B cell (primary cell): ENCODE measurements around the gene HYPK. TPM values are rescaled to one million over a fixed set of nuclear protein-coding genes. Genes with fewer than 3 reads are reported as not detected.

ENCODE experiments used
- ATAC-seq: fragments of 200-7000 bp; cut with Tn5 transposase; one replicate; pipeline ENCODE4 v1.10.0; 2021; ENCODE audit warnings: low read depth, mild to moderate bottlenecking, moderate number of reproducible peaks, moderate library complexity
- CTCF ChIA-PET: fragments of 350-600 bp; sonication (Branson Sonifier 250); formaldehyde crosslinking; loops from one replicate; lab custom pipeline; 2021; ENCODE audit warnings: antibody characterized with exemption, inconsistent platforms; lab: Charles Lee
- POLR2A ChIA-PET: fragments of 350-600 bp; sonication (Branson Sonifier 250); formaldehyde crosslinking; loops from one replicate; lab custom pipeline; 2021; ENCODE audit warnings: antibody characterized with exemption; lab: Charles Lee
- DNase-seq: peaks from one replicate; pipeline ENCODE4 v3.0.0; 2013
- H2AFZ ChIP-seq: 2 replicates; pipeline ENCODE4 v1.6.1; 2012; ENCODE audit warnings: mild to moderate bottlenecking, low read depth, low read length; ENCODE audit not compliant: insufficient read depth, poor library complexity, severe bottlenecking
- H3K27ac ChIP-seq, 2 donors: 1 replicate in 1 of 2; 2 replicates in 1 of 2; pipeline ENCODE4 v1.5.1; 2012 to 2013; ENCODE audit warnings: low read length in 2 of 2, mild to moderate bottlenecking in 2 of 2, moderate library complexity in 1 of 2
- H3K27me3 ChIP-seq, 4 experiments: fragments of 200-600 bp in 1 of 4; sonication (generic) in 1 of 4; replicated peaks in 1 of 4; 1 replicate in 2 of 4; 2 replicates in 2 of 4; pipeline versions ENCODE4 v1.6.1 to v1.7.0; 2013 to 2016; ENCODE audit warnings: low read length in 3 of 4, mild to moderate bottlenecking in 2 of 4, mixed read lengths in 1 of 4, moderate library complexity in 1 of 4; ENCODE audit not compliant: insufficient read depth in 4 of 4, control insufficient read depth in 3 of 4; ENCODE audit errors: control extremely low read depth in 1 of 4
- H3K36me3 ChIP-seq, 2 experiments: replicated peaks in 1 of 2; 1 replicate in 1 of 2; 2 replicates in 1 of 2; pipeline versions ENCODE4 v1.6.1 to v1.7.1; 2013; ENCODE audit warnings: low read length in 1 of 2; ENCODE audit not compliant: insufficient read depth in 2 of 2, control insufficient read depth in 1 of 2; ENCODE audit errors: control extremely low read depth in 1 of 2, extremely low read depth in 1 of 2
- H3K4me1 ChIP-seq, 2 donors: fragments of 200-600 bp in 1 of 2; sonication (generic) in 1 of 2; 1 replicate in 1 of 2; 2 replicates in 1 of 2; pipeline versions ENCODE4 v1.5.1 to v1.6.1; 2013 to 2017; ENCODE audit warnings: low read length in 2 of 2; ENCODE audit not compliant: control insufficient read depth in 2 of 2, insufficient read depth in 2 of 2
- H3K4me2 ChIP-seq: replicated peaks from 2 replicates; pipeline ENCODE3; 2012; ENCODE audit warnings: mild to moderate bottlenecking, low read depth, low read length; ENCODE audit not compliant: poor library complexity, severe bottlenecking
- H3K4me3 ChIP-seq, 5 experiments: fragments of 200-600 bp in 1 of 5; sonication (generic) in 1 of 5; 1 replicate in 3 of 5; 2 replicates in 2 of 5; pipeline versions ENCODE4 v1.5.1 to v1.7.0; 2011 to 2016; ENCODE audit warnings: low read length in 4 of 5, mild to moderate bottlenecking in 4 of 5, low read depth in 2 of 5, control low read depth in 1 of 5, moderate library complexity in 1 of 5; ENCODE audit not compliant: insufficient read depth in 1 of 5; ENCODE audit errors: control extremely low read depth in 1 of 5, extremely low read depth in 1 of 5
- H3K79me2 ChIP-seq: fragments of 200-600 bp; sonication (generic); one replicate; pipeline ENCODE4 v1.6.0; 2016; ENCODE audit warnings: low read length; ENCODE audit not compliant: control insufficient read depth, insufficient read depth
- H3K9ac ChIP-seq: fragments of 200-600 bp; sonication (generic); 2 replicates; pipeline ENCODE4 v1.6.1; 2017; ENCODE audit warnings: mild to moderate bottlenecking, low read length, moderate library complexity
- H3K9me3 ChIP-seq, 3 donors: one replicate each; pipeline versions ENCODE4 v1.6.1 to v1.7.1; 2013; ENCODE audit warnings: low read length in 2 of 3; ENCODE audit not compliant: control insufficient read depth in 2 of 3, insufficient read depth in 1 of 3; ENCODE audit errors: control extremely low read depth in 1 of 3
- H4K20me1 ChIP-seq: 2 replicates; pipeline ENCODE4 v1.6.0; 2012; ENCODE audit warnings: mild to moderate bottlenecking, low read length; ENCODE audit not compliant: insufficient read depth, control insufficient read depth, poor library complexity, severe bottlenecking
- H3K27ac Mint-ChIP-seq: one replicate; pipeline ENCODE4 v1.8.0; 2021; ENCODE audit warnings: mixed read lengths
- H3K27me3 Mint-ChIP-seq: one replicate; pipeline ENCODE4 v1.8.0; 2021; ENCODE audit warnings: mixed read lengths
- H3K4me1 Mint-ChIP-seq: one replicate; pipeline ENCODE4 v1.8.0; 2021; ENCODE audit warnings: mixed read lengths
- H3K4me3 Mint-ChIP-seq: one replicate; pipeline ENCODE4 v1.8.0; 2021; ENCODE audit warnings: mixed read lengths
- H3K9me3 Mint-ChIP-seq: one replicate; pipeline ENCODE4 v1.8.0; 2022; ENCODE audit warnings: mixed read lengths; ENCODE audit not compliant: insufficient read depth
- EZH2 ChIP-seq: IDR thresholded peaks from 2 replicates; pipeline ENCODE4 v1.6.1; 2012; ENCODE audit warnings: borderline replicate concordance, low read depth, mild to moderate bottlenecking, moderate library complexity, low read length; ENCODE audit not compliant: insufficient read depth, poor library complexity, severe bottlenecking
- WGBS: methylation state at CpG from one replicate; pipeline ENCODE4 v1.1.5; 2013; ENCODE audit warnings: missing lambda C conversion rate; ENCODE audit not compliant: insufficient coverage; 5-methylcytosine and 5-hydroxymethylcytosine counted together
- intact Hi-C: fragments of 100-400 bp; cut with micrococcal nuclease; formaldehyde crosslinking; loops from one replicate; pipeline ENCODE4 v1.10.0; 2022
- polyA plus RNA-seq: library from polyadenylated mRNA; depleted of rRNA; stranded (reverse); fragments of >200 nt; gene quantifications from 2 replicates; pipeline ENCODE4 v1.2.3, GENCODE V29; 2012
- total RNA-seq, 2 donors: library from RNA; stranded (reverse); fragments of 120-200 nt in 1 of 2; gene quantifications; 1 replicate in 1 of 2; 2 replicates in 1 of 2; pipeline versions ENCODE4 v1.2.3 to v1.2.4, GENCODE V29; 2013 to 2022
- TF ChIP-seq, protein P1 (sequence below): fragments of 200-600 bp; IDR thresholded peaks from one replicate; pipeline ENCODE4 v1.8.0; 2022; ENCODE audit warnings: antibody characterized with exemption, mild to moderate bottlenecking

Gene HYPK
- total and polyA plus RNA-seq, 2 donors (not counting 1 experiment from before 2014, with no cell fraction given) = 23.5 to 25.7 TPM

DNA sequence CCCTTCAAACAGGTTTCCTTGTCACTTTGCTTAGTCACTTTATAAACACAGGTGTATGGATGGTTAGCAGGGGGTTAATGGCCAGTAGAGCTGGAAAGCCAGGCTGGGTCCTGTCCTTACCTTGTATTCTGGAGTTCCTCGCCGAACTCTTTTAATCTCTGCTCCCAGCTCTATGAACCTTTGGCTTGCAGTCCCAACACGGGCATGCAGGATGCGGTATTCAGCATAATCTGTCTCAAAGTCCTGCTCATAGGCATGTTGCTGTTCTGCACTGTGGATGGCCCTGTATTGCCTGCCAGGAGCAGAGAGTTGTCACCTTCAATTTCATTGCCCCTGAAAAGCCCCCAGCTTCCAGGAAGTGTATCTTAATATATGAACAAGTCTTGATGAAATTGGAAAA lies 26.3 kb upstream of the HYPK start:
- H2AFZ ChIP-seq = no peak overlapping the region
- POLR2A ChIA-PET = no interaction called here
- no peak for DNase-seq
- Mint-ChIP-seq H3K27ac (no peak overlapping the region), H3K27me3 (no peaks in the 10 kb centered on the region), H3K9me3 (no peaks in the 10 kb centered on the region), H3K4me3 (no peak overlapping the region), H3K4me1 (peaks cover 47% of the 10 kb centered on the region)
- no peaks in the 10 kb centered on the region for H3K9me3 ChIP-seq
- peaks cover 15 to 50% of the 10 kb centered on the region in 2 experiments for H3K36me3 ChIP-seq
- CTCF ChIA-PET = interaction anchor here (1.2 to 11.4 kb wide), 3 partner anchors 15 to 35 kb away, joined by 3 to 150 read pairs (median 6); partner anchors contain the start of gene SERF2
- H4K20me1 ChIP-seq = peaks cover 57% of the 10 kb centered on the region
- H3K4me1 ChIP-seq = peaks cover 16 to 30% of the 10 kb centered on the region in 2 donors
- no peaks in the 10 kb centered on the region for H3K27me3 ChIP-seq
- no peak overlapping the region for H3K27ac ChIP-seq
- TF ChIP-seq, protein P1, sequence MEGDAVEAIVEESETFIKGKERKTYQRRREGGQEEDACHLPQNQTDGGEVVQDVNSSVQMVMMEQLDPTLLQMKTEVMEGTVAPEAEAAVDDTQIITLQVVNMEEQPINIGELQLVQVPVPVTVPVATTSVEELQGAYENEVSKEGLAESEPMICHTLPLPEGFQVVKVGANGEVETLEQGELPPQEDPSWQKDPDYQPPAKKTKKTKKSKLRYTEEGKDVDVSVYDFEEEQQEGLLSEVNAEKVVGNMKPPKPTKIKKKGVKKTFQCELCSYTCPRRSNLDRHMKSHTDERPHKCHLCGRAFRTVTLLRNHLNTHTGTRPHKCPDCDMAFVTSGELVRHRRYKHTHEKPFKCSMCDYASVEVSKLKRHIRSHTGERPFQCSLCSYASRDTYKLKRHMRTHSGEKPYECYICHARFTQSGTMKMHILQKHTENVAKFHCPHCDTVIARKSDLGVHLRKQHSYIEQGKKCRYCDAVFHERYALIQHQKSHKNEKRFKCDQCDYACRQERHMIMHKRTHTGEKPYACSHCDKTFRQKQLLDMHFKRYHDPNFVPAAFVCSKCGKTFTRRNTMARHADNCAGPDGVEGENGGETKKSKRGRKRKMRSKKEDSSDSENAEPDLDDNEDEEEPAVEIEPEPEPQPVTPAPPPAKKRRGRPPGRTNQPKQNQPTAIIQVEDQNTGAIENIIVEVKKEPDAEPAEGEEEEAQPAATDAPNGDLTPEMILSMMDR = no peak
- no peak for TF ChIP-seq EZH2
- intact Hi-C loops = no loop called here
- WGBS = 97% methylated on average over 4 of the region's 4 CpGs
- no peak overlapping the region for H3K4me3 ChIP-seq
- H3K4me2 ChIP-seq = no peak overlapping the region
- no peak overlapping the region for H3K9ac ChIP-seq
- no peak for ATAC-seq
- peaks cover 10% of the 10 kb centered on the region for H3K79me2 ChIP-seq

DNA sequence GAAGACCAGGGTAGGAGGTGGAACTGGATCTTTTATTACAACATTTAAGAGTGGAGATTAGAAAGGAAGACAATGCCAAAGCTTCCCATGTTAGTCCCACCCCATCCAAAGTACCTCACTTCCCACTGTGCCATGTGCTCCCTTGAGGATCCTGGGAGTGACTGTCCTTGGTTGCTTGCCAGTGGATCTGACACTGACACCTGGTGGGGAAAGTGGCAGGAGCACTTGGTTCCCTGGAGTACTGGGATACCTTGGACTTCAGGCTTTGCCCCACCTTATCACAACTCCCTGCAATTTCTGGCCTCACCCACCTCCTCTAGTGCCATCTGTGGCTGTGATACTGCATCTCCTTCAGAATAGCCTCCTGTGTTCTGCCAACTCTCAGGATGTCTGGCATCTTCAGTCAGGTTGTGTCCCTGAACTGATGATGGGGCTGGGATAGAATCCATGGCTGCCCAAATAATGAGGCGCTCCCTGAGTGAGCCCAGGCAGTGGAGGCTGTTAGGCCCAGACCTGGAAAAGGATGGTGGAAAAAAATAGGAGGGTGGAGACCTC lies 24.9 kb upstream of the HYPK start:
- TF ChIP-seq EZH2 = no peak

More for the DNA sequence above, 24.9 kb upstream of the HYPK start:
- peak overlapping the region; percentile 15 to 93 (median 80) for H3K4me3 ChIP-seq
- DNase-seq (peak; percentile 41), ATAC-seq (no peak)
- Mint-ChIP-seq H3K27ac (peak overlapping the region; percentile 97), H3K4me1 (peaks cover 44% of the 10 kb centered on the region), H3K27me3 (no peaks in the 10 kb centered on the region), H3K9me3 (no peaks in the 10 kb centered on the region), H3K4me3 (peak overlapping the region; percentile 96)
- H3K4me1 ChIP-seq = peaks cover 16 to 30% of the 10 kb centered on the region in 2 donors
- no peaks in the 10 kb centered on the region for H3K27me3 ChIP-seq
- H3K79me2 ChIP-seq = peaks cover 10% of the 10 kb centered on the region
- H2AFZ ChIP-seq = no peak overlapping the region
- peaks cover 49% of the 10 kb centered on the region for H4K20me1 ChIP-seq
- WGBS = no CpG with 5 or more reads among the region's 1 CpG
- peak overlapping the region; percentile 96 for H3K4me2 ChIP-seq
- H3K36me3 ChIP-seq = peaks cover 10 to 43% of the 10 kb centered on the region in 2 experiments
- POLR2A ChIA-PET = interaction anchor here (1.1 to 4.8 kb wide), 7 partner anchors 10 to 49 kb away, joined by 3 to 72 read pairs (median 12); partner anchors contain the start of genes HYPK, MFAP1, PDIA3 and SERF2
- H3K9me3 ChIP-seq = no peaks in the 10 kb centered on the region
- H3K27ac ChIP-seq = peak overlapping the region; percentile 64 to 76
- intact Hi-C loops = no loop called here
- CTCF ChIA-PET = interaction anchor here (1.6 to 11.4 kb wide), 4 partner anchors 14 to 34 kb away, joined by 6 to 150 read pairs (median 12); partner anchors contain the start of genes HYPK, SERF2 and SERINC4
- H3K9ac ChIP-seq = peak overlapping the region; percentile 78
